PC-3 (cell line): ENCODE measurements around the gene KIF18A.

ENCODE experiments used
- EZH2 ChIP-seq: fragments of 300-600 bp; sonication (generic); IDR thresholded peaks from one replicate; pipeline ENCODE4 v1.6.1; 2017; ENCODE audit warnings: antibody characterized with exemption, mild to moderate bottlenecking, low read length; ENCODE audit not compliant: unreplicated experiment
- EZH2phosphoT487 ChIP-seq: fragments of 300-600 bp; sonication (generic); IDR thresholded peaks from 2 replicates; pipeline ENCODE4 v1.6.1; 2018; ENCODE audit warnings: mild to moderate bottlenecking, antibody characterized with exemption, low read length, borderline replicate concordance
- TF ChIP-seq, protein P1 (sequence below): fragments of 300-600 bp; sonication (generic); conservative IDR thresholded peaks from 2 replicates; pipeline ENCODE4 v1.5.1; 2017; ENCODE audit warnings: antibody characterized with exemption, low read depth, mild to moderate bottlenecking, low read length

DNA sequence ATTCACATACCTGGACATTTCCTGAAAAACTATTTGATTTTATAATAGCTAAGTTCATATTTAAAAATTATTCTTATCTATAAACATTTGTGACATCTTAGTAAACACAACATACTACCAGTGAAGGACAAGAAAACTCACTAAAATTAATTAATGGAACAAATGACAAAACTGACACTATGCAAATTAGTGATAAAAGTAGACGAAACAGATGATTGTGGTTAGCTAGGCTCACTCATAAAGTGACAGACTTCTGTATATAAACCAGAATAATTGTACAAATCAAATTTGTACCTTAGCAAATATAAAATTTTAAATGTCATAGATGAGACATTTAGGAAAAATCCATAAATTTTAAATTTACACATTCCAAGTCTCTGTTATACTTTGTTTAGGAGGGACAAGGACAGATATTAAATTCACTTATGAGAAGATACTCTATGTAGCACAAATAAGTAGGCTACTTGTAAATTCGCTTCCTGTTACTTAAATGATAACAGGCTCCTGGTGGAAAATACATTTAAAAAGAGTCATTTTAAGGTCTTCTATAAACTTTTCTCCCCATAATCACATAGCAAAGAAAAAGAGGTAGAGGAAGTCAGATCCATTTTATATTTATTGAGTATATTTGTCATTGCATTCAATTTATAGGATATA is 81.2 kb downstream of the KIF18A start:
- TF ChIP-seq, protein P1, sequence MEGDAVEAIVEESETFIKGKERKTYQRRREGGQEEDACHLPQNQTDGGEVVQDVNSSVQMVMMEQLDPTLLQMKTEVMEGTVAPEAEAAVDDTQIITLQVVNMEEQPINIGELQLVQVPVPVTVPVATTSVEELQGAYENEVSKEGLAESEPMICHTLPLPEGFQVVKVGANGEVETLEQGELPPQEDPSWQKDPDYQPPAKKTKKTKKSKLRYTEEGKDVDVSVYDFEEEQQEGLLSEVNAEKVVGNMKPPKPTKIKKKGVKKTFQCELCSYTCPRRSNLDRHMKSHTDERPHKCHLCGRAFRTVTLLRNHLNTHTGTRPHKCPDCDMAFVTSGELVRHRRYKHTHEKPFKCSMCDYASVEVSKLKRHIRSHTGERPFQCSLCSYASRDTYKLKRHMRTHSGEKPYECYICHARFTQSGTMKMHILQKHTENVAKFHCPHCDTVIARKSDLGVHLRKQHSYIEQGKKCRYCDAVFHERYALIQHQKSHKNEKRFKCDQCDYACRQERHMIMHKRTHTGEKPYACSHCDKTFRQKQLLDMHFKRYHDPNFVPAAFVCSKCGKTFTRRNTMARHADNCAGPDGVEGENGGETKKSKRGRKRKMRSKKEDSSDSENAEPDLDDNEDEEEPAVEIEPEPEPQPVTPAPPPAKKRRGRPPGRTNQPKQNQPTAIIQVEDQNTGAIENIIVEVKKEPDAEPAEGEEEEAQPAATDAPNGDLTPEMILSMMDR: no peak
- TF ChIP-seq EZH2 (no peak), EZH2phosphoT487 (no peak)
